ENCODE measurements around the gene MYLK4. TPM values are rescaled to one million over a fixed set of nuclear protein-coding genes. Genes with fewer than 3 reads are reported as not detected.

MYLK4 gene
- total and polyA plus RNA-seq, 2 donors (not counting 3 experiments of a cell fraction or from before 2014, with no cell fraction given), result 0.41 to 0.62 TPM

DNA sequence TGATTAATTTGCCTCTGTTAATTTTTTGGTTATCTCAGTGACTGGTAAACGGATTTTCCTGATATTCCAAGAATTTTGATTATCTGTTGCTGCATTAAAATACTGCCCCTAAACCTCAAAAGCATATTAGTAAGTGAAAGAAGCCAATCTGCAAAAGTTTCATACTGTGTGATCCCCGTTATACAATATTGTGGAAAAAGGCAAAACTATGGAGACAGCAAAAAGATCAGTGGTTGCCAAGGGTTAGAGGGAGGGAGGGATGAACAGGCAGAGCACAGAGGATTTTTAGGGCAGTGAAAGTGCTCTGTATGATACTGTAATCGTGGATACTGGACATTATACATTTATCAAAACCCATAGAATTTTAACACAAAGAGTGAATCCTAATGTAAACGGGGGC, 133.0 kb downstream of the MYLK4 start:
- H3K27me3 ChIP-seq (ENCODE audit: control insufficient read depth in 2 of 2, insufficient read depth in 2 of 2, low read length in 2 of 2), result no peaks in the 10 kb centered on the region
- no peaks in the 10 kb centered on the region for H3K79me2 ChIP-seq (ENCODE audit: control insufficient read depth, insufficient read depth, low read length)
- H3K4me1 ChIP-seq (ENCODE audit: control insufficient read depth, extremely low read depth, insufficient read depth, low read length), result peaks cover 8% of the 10 kb centered on the region
- H3K27ac ChIP-seq (ENCODE audit: insufficient read depth, low read depth, low read length), result no peak overlapping the region
- dilution Hi-C loops (cut with MboI; ENCODE audit: extremely low pct_ligation_motif_present, low sequenced_read_pairs), result loop anchor here (25.0 kb wide), 1 partner anchor 155 kb away; no protein-coding TSS in a partner anchor
- H4K20me1 ChIP-seq (replicated peaks; ENCODE audit: control insufficient read depth, extremely low read depth, insufficient read depth, low read length), result no peaks in the 10 kb centered on the region
- POLR2A ChIA-PET, result no interaction called here
- no peak overlapping the region for H3K9ac ChIP-seq (replicated peaks; ENCODE audit: extremely low read depth, insufficient read depth, low read length)
- CTCF ChIA-PET, result interaction anchor here (1.1 to 1.3 kb wide), 3 partner anchors 13 to 17 kb away, joined by 3 to 4 read pairs (median 3); no protein-coding TSS in a partner anchor
- no peak overlapping the region for H3K4me2 ChIP-seq (ENCODE audit: insufficient read depth, low read length)
- no peaks in the 10 kb centered on the region for H3K9me1 ChIP-seq (replicated peaks; ENCODE audit: control insufficient read depth, extremely low read depth, insufficient read depth, low read length)
- no peak overlapping the region for H3K4me3 ChIP-seq (replicated peaks in 1 of 3; ENCODE audit: insufficient read depth in 1 of 3, low read depth in 1 of 3, low read length in 3 of 3)
- TF ChIP-seq POLR2A (IDR thresholded peaks at IDR 0.05; ENCODE audit: low read depth, low read length) (no peak), FOS (IDR thresholded peaks at IDR 0.05; ENCODE audit: borderline replicate concordance, insufficient read depth, low read length) (no peak)
- TF ChIP-seq, protein P1, sequence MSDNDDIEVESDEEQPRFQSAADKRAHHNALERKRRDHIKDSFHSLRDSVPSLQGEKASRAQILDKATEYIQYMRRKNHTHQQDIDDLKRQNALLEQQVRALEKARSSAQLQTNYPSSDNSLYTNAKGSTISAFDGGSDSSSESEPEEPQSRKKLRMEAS (IDR thresholded peaks at IDR 0.05; ENCODE audit: insufficient read depth, insufficient read length), result no peak
- FAIRE-seq (no peak), DNase-seq (ENCODE audit: low read depth, low spot score) (no peak)
- H2AFZ ChIP-seq (ENCODE audit: low read depth, low read length), result no peak overlapping the region
- no TSS peak for BruUV-seq (replicated peaks)
- no peaks in the 10 kb centered on the region for H3K36me3 ChIP-seq (ENCODE audit: control insufficient read depth in 2 of 2, extremely low read depth in 1 of 2, insufficient read depth in 2 of 2, low read length in 2 of 2)
- intact Hi-C loops (cut with micrococcal nuclease), result no loop called here
- H3K9me3 ChIP-seq (replicated peaks; ENCODE audit: control insufficient read depth, insufficient read depth, low read length), result no peaks in the 10 kb centered on the region

- Histone ChIP-seq H3K27me3 (ENCODE audit: control insufficient read depth in 2 of 2, insufficient read depth in 2 of 2, low read length in 2 of 2) (no peaks in the 10 kb centered on the region), H3K36me3 (ENCODE audit: control insufficient read depth in 2 of 2, extremely low read depth in 1 of 2, insufficient read depth in 2 of 2, low read length in 2 of 2) (no peaks in the 10 kb centered on the region), H2AFZ (ENCODE audit: low read depth, low read length) (no peak overlapping the region), H3K4me1 (ENCODE audit: control insufficient read depth, extremely low read depth, insufficient read depth, low read length) (peaks cover 8% of the 10 kb centered on the region), H3K79me2 (ENCODE audit: control insufficient read depth, insufficient read depth, low read length) (no peaks in the 10 kb centered on the region), H3K9me3 (replicated peaks; ENCODE audit: control insufficient read depth, insufficient read depth, low read length) (no peaks in the 10 kb centered on the region), H3K4me2 (ENCODE audit: insufficient read depth, low read length) (no peak overlapping the region), H3K4me3 (replicated peaks in 1 of 3; ENCODE audit: insufficient read depth in 1 of 3, low read depth in 1 of 3, low read length in 3 of 3) (no peak overlapping the region), H3K27ac (ENCODE audit: insufficient read depth, low read depth, low read length) (no peak overlapping the region), H3K9ac (replicated peaks; ENCODE audit: extremely low read depth, insufficient read depth, low read length) (no peak overlapping the region), H4K20me1 (replicated peaks; ENCODE audit: control insufficient read depth, extremely low read depth, insufficient read depth, low read length) (no peaks in the 10 kb centered on the region), H3K9me1 (replicated peaks; ENCODE audit: control insufficient read depth, extremely low read depth, insufficient read depth, low read length) (no peaks in the 10 kb centered on the region)
- DNase-seq (ENCODE audit: low read depth, low spot score), result no peak
- POLR2A ChIA-PET, result no interaction called here
- FAIRE-seq, result no peak
- dilution Hi-C loops (cut with MboI; ENCODE audit: extremely low pct_ligation_motif_present, low sequenced_read_pairs), result loop anchor here (25.0 kb wide), 1 partner anchor 155 kb away; no protein-coding TSS in a partner anchor
- TF ChIP-seq CTCF (IDR thresholded peaks at IDR 0.05; ENCODE audit: extremely low read depth in 1 of 2, insufficient read depth in 1 of 2, low read depth in 1 of 2, low read length in 2 of 2) (no peak), POLR2AphosphoS5 (IDR thresholded peaks at IDR 0.05; ENCODE audit: insufficient read depth, low read depth, low read length) (no peak), GATA2 (IDR thresholded peaks at IDR 0.05; ENCODE audit: insufficient read depth, insufficient read length, low read depth, low read length) (no peak), JUN (IDR thresholded peaks at IDR 0.05; ENCODE audit: borderline replicate concordance, insufficient read depth, insufficient read length, low read depth) (no peak), POLR2A (IDR thresholded peaks at IDR 0.05; ENCODE audit: low read depth, low read length) (no peak), FOS (IDR thresholded peaks at IDR 0.05; ENCODE audit: borderline replicate concordance, insufficient read depth, low read length) (no peak), EZH2 (IDR thresholded peaks at IDR 0.05; ENCODE audit: borderline replicate concordance, low read depth, low read length, severe bottlenecking) (no peak)
- TF ChIP-seq, protein P1 (IDR thresholded peaks at IDR 0.05; ENCODE audit: insufficient read depth, insufficient read length), result no peak
- no TSS peak for BruUV-seq (replicated peaks)
- CTCF ChIA-PET, result interaction anchor here (1.1 to 1.3 kb wide), 3 partner anchors 14 to 17 kb away, joined by 3 to 4 read pairs (median 3); no protein-coding TSS in a partner anchor
- intact Hi-C loops (cut with micrococcal nuclease), result no loop called here
Observed at GRCh38 chr6:2616811-2617210, 133.9 kb downstream of the MYLK4 start.
